ENCODE data around the gene REP15.

DNA sequence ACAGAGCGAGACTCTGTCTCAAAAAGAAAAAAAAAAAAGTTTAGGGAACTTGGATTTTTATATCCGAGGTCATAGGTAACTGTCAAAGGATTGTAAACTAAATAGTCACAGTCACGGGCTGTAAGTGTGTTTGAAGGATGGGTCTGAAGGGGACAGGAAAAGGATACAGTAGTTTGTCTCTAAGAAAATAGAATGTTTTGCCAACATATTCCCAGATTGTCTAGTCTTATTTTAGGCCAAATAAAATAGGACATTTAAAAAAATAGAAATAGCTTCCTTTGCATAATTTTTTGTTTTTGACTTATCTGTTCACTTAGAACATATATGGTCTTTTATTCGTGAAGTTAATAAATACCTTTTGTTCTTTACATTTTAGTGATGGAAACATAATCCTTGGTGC, 24.2 kb upstream of the REP15 start:
- TF ChIP-seq CTCF (IDR thresholded peaks at IDR 0.05) (no peak), EZH2 (IDR thresholded peaks at IDR 0.05; ENCODE audit: borderline replicate concordance, insufficient read depth, low read depth, low read length, poor library complexity, severe bottlenecking) (no peak)

Data from B cell (primary cell).